SK-N-SH (cell line): Measurements from ENCODE around the gene ASPSCR1. TPM values are rescaled to one million over a fixed set of nuclear protein-coding genes. Genes with fewer than 3 reads are reported as not detected.

Experiments
- CTCF ChIA-PET: fragments of 300-600, 350-600 bp; formaldehyde crosslinking; extraction: SDS; loops from one replicate; lab custom pipeline; 2021; lab: Yijun Ruan, JAX
- POLR2A ChIA-PET: fragments of 350-600 bp; sonication (Branson Sonifier 250); formaldehyde crosslinking; extraction: SDS; loops from one replicate; lab custom pipeline; 2020; ENCODE audit warnings: antibody characterized with exemption, inconsistent platforms; lab: Yijun Ruan, JAX
- DNase-seq: peaks from one replicate; pipeline ENCODE4 v3.0.0; 2012
- H2AFZ ChIP-seq: fragments of 200-600 bp; sonication (generic); 2 replicates; pipeline ENCODE4 v1.8.1; 2016; ENCODE audit warnings: antibody characterized with exemption, mild to moderate bottlenecking, low read depth
- H3F3A ChIP-seq: fragments of 200-600 bp; sonication (generic); replicated peaks from 2 replicates; pipeline ENCODE3; 2016; ENCODE audit warnings: antibody characterized with exemption, mild to moderate bottlenecking; ENCODE audit not compliant: insufficient read depth
- H3K27ac ChIP-seq, 2 experiments: fragments of 200-500 bp in 1 of 2; fragments of 200-600 bp in 1 of 2; sonication (Bioruptor generic) in 1 of 2; sonication (generic), shearing (Covaris generic) in 1 of 2; 2 replicates each; pipeline versions ENCODE4 v1.5.1 to v1.6.1; 2014 to 2016; ENCODE audit warnings: low read depth in 2 of 2, inconsistent platforms in 1 of 2, low read length in 1 of 2, mild to moderate bottlenecking in 1 of 2, mixed read lengths in 1 of 2
- H3K27me3 ChIP-seq: fragments of 200-600 bp; sonication (generic), shearing (Covaris generic); 2 replicates; pipeline ENCODE4 v1.6.1; 2016; ENCODE audit warnings: mixed run types; ENCODE audit not compliant: insufficient read depth
- H3K36me3 ChIP-seq, 2 experiments: fragments of 200-500 bp in 1 of 2; fragments of 200-600 bp in 1 of 2; sonication (Bioruptor generic) in 1 of 2; sonication (generic) in 1 of 2; replicated peaks in 1 of 2; 2 replicates each; pipeline versions ENCODE3 to v1.5.1; 2014 to 2016; ENCODE audit warnings: low read length in 1 of 2, mild to moderate bottlenecking in 1 of 2; ENCODE audit not compliant: insufficient read depth in 2 of 2, control insufficient read depth in 1 of 2
- H3K4me1 ChIP-seq, 2 experiments: fragments of 200-500 bp in 1 of 2; fragments of 200-600 bp in 1 of 2; sonication (Bioruptor generic) in 1 of 2; sonication (generic), shearing (Covaris generic) in 1 of 2; 2 replicates each; pipeline versions ENCODE4 v1.5.1 to v1.6.1; 2014 to 2016; ENCODE audit warnings: low read depth in 1 of 2, low read length in 1 of 2, mixed run types in 1 of 2; ENCODE audit not compliant: insufficient read depth in 2 of 2, control insufficient read depth in 1 of 2
- H3K4me2 ChIP-seq: fragments of 200-600 bp; sonication (generic), shearing (Covaris generic); 2 replicates; pipeline ENCODE4 v1.6.1; 2017; ENCODE audit warnings: mixed run types
- H3K4me3 ChIP-seq, 2 experiments: fragments of 200-500 bp in 1 of 2; fragments of 200-600 bp in 1 of 2; sonication (Bioruptor generic) in 1 of 2; sonication (generic), shearing (Covaris generic) in 1 of 2; 2 replicates each; pipeline versions ENCODE4 v1.5.1 to v1.8.1; 2014 to 2016; ENCODE audit warnings: low read depth in 2 of 2, inconsistent platforms in 1 of 2, low read length in 1 of 2, mild to moderate bottlenecking in 1 of 2, mixed read lengths in 1 of 2, moderate library complexity in 1 of 2
- H3K79me2 ChIP-seq: fragments of 200-600 bp; sonication (generic); 2 replicates; pipeline ENCODE4 v1.8.1; 2017; ENCODE audit warnings: mild to moderate bottlenecking; ENCODE audit not compliant: insufficient read depth
- H3K9ac ChIP-seq: fragments of 200-600 bp; sonication (generic); 2 replicates; pipeline ENCODE4 v1.6.1; 2017; ENCODE audit warnings: mixed run types
- H3K9me2 ChIP-seq: fragments of 200-600 bp; sonication (generic); 2 replicates; pipeline ENCODE4 v1.6.1; 2017; ENCODE audit warnings: mixed run types
- H3K9me3 ChIP-seq: fragments of 200-600 bp; sonication (generic); 2 replicates; pipeline ENCODE4 v1.6.1; 2017; ENCODE audit warnings: mixed run types, mild to moderate bottlenecking, moderate library complexity
- H4K20me1 ChIP-seq: fragments of 200-600 bp; sonication (generic); 2 replicates; pipeline ENCODE4 v1.6.1; 2017; ENCODE audit warnings: mild to moderate bottlenecking, mixed run types; ENCODE audit not compliant: insufficient read depth
- ELF1 ChIP-seq: IDR thresholded peaks from 2 replicates; pipeline ENCODE4 v1.4.0; 2012
- EP300 ChIP-seq, 2 experiments: IDR thresholded peaks; 2 replicates each; pipeline versions ENCODE4 v1.4.0 to v1.6.1; 2012; ENCODE audit warnings: borderline replicate concordance in 1 of 2, low read depth in 1 of 2, low read length in 1 of 2
- EZH2phosphoT487 ChIP-seq: fragments of 200-600 bp; sonication (generic); IDR thresholded peaks from 2 replicates; pipeline ENCODE4 v1.6.1; 2017; ENCODE audit warnings: low read depth, mixed run types, mild to moderate bottlenecking, antibody characterized with exemption, moderate library complexity, borderline replicate concordance
- FOSL2 ChIP-seq: IDR thresholded peaks from 2 replicates; pipeline ENCODE4 v1.4.0; 2012; ENCODE audit warnings: low read depth, mild to moderate bottlenecking, moderate library complexity, borderline replicate concordance
- FOXM1 ChIP-seq: IDR thresholded peaks from 2 replicates; pipeline ENCODE4 v1.4.0; 2012; ENCODE audit warnings: low read depth, mild to moderate bottlenecking
- GABPA ChIP-seq: IDR thresholded peaks from 2 replicates; pipeline ENCODE4 v1.4.0; 2012; ENCODE audit warnings: low read depth, mild to moderate bottlenecking
- GATA2 ChIP-seq: sonication (generic); formaldehyde crosslinking; IDR thresholded peaks from 2 replicates; pipeline ENCODE4 v1.5.0; 2020; ENCODE audit warnings: mild to moderate bottlenecking, missing genetic modification reagents
- JUND ChIP-seq: IDR thresholded peaks from 2 replicates; pipeline ENCODE4 v1.4.0; 2012
- MEF2A ChIP-seq: IDR thresholded peaks from 2 replicates; pipeline ENCODE4 v1.4.0; 2012; ENCODE audit warnings: low read depth, borderline replicate concordance
- MXI1 ChIP-seq: IDR thresholded peaks from 2 replicates; pipeline ENCODE4 v1.6.1; 2012; ENCODE audit warnings: mild to moderate bottlenecking, low read depth, low read length, improper control_type of control experiment
- NFIC ChIP-seq: IDR thresholded peaks from 2 replicates; pipeline ENCODE4 v1.4.0; 2012; ENCODE audit warnings: borderline replicate concordance
- NRF1 ChIP-seq: IDR thresholded peaks from 2 replicates; pipeline ENCODE4 v1.6.1; 2012; ENCODE audit warnings: low read depth, mild to moderate bottlenecking, low read length
- PBX3 ChIP-seq: IDR thresholded peaks from 2 replicates; pipeline ENCODE4; 2012
- RAD21 ChIP-seq: IDR thresholded peaks from 2 replicates; pipeline ENCODE4 v1.6.1; 2012; ENCODE audit warnings: mild to moderate bottlenecking, low read length
- SIN3A ChIP-seq: IDR thresholded peaks from 2 replicates; pipeline ENCODE4 v1.6.1; 2012; ENCODE audit warnings: low read depth, mild to moderate bottlenecking, low read length, moderate library complexity, borderline replicate concordance
- TAF1 ChIP-seq: IDR thresholded peaks from 2 replicates; pipeline ENCODE4 v1.6.1; 2012; ENCODE audit warnings: low read depth, mild to moderate bottlenecking, low read length, moderate library complexity, borderline replicate concordance
- TEAD4 ChIP-seq: IDR thresholded peaks from 2 replicates; pipeline ENCODE4 v1.4.0; 2012; ENCODE audit warnings: mild to moderate bottlenecking, borderline replicate concordance; ENCODE audit not compliant: insufficient read depth
- USF1 ChIP-seq: IDR thresholded peaks from 2 replicates; pipeline ENCODE4 v1.4.0; 2012; ENCODE audit warnings: low read depth, borderline replicate concordance
- YY1 ChIP-seq: IDR thresholded peaks from 2 replicates; pipeline ENCODE4 v1.4.0; 2012; ENCODE audit warnings: low read depth, mild to moderate bottlenecking
- WGBS: methylation state at CpG from one replicate; pipeline ENCODE4 v1.1.6; 2017; ENCODE audit warnings: low lambda C conversion rate; 5-methylcytosine and 5-hydroxymethylcytosine counted together
- polyA plus RNA-seq, 3 experiments: library from polyadenylated mRNA; depleted of rRNA; stranded (reverse); fragments of >200 nt; gene quantifications; 2 replicates each; pipeline ENCODE4 v1.2.3, GENCODE V29; 2012

ASPSCR1 gene
- polyA plus RNA-seq, 1 of the 3 experiments (the other 2 are of a cell fraction) = 36.2 TPM

DNA sequence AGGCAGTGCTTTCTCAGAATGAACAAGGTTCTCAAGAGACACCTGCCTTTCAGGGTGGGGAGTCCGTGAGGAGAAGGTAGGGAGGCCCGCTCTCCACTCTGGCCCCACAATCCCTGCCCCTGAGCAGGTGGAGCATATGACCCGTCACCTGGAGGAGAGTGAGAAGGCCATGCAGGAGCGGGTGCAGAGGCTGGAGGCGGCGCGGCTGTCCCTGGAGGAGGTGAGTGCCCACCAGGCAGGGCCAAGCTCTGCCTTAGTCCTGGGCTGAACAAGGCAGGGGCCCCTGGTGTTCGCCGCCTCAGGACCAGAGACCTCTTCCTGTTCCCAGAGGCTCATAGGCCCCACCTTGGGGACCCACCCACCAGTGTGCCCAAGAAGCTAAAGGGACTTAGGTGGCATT, 51.5 kb downstream of the ASPSCR1 start:
- Histone ChIP-seq H2AFZ (no peak overlapping the region), H3K9me3 (no peaks in the 10 kb centered on the region), H3K27ac (no peak overlapping the region), H3F3A (peaks cover 20% of the 10 kb centered on the region), H3K9ac (no peak overlapping the region), H4K20me1 (peaks cover 4% of the 10 kb centered on the region; the same call in 1 of the 2 replicates), H3K4me3 (no peak overlapping the region), H3K4me2 (no peak overlapping the region), H3K4me1 (peaks cover 5 to 29% of the 10 kb centered on the region in 2 experiments; a peak in 2 of 4 replicates), H3K9me2 (no peaks in the 10 kb centered on the region), H3K27me3 (no peaks in the 10 kb centered on the region), H3K79me2 (peaks cover 5% of the 10 kb centered on the region; the same call in 1 of the 2 replicates), H3K36me3 (peaks cover 5 to 9% of the 10 kb centered on the region in 2 experiments)
- WGBS = 97% methylated on average over 9 of the region's 9 CpGs
- ChIA-PET POLR2A (interaction anchor here (1.2 to 1.4 kb wide), 2 partner anchors 9 to 206 kb away, joined by 3 read pairs; partner anchors contain the start of gene DCXR), CTCF (interaction anchor here (1.3 to 35.7 kb wide), 22 partner anchors 8 to 207 kb away, joined by 3 to 1216 read pairs (median 16); partner anchors contain the start of genes ASPSCR1, CENPX, DCXR and DUS1L)
- TF ChIP-seq USF1 (no peak), EP300 (IDR thresholded peaks at IDR 0.05; ENCODE audit: borderline replicate concordance in 1 of 2, low read depth in 1 of 2, low read length in 1 of 2) (no peak), NRF1 (no peak), TEAD4 (no peak), EZH2phosphoT487 (no peak), JUND (no peak), YY1 (no peak), GABPA (no peak), RAD21 (no peak), TAF1 (no peak), PBX3 (no peak), MXI1 (no peak), NFIC (no peak), ELF1 (no peak), FOXM1 (no peak), SIN3A (no peak), MEF2A (no peak), FOSL2 (no peak), GATA2 (no peak)
- DNase-seq = no peak
